GM21367 (cell line): ENCODE measurements around the gene QSOX2.
"Not testable (repeated sequence)": the region's sequence is repeated elsewhere in the genome, so short reads cannot be mapped to it uniquely, and the experiment has no call there.

Source experiments
- ATAC-seq: cut with Tn5 transposase; IDR thresholded peaks from one replicate; pipeline ENCODE4 v1.9.1; 2021; ENCODE audit not compliant: unreplicated experiment

The QSOX2 gene

GRCh38 chr9:136282272-136282861 is 36.8 kb upstream of the QSOX2 start:
- ATAC-seq = no peak

- no peak for ATAC-seq
Measured at GRCh38 chr9:136281421-136282271, 36.0 kb upstream of the QSOX2 start.

GRCh38 chr9:136280535-136281315 is 35.1 kb upstream of the QSOX2 start:
- no peak for ATAC-seq

- ATAC-seq = no peak
Measured at GRCh38 chr9:136279471-136279870, 33.9 kb upstream of the QSOX2 start.

- ATAC-seq = no peak
Measured at GRCh38 chr9:136278894-136279293, 33.3 kb upstream of the QSOX2 start.

GRCh38 chr9:136278221-136278620 is 32.6 kb upstream of the QSOX2 start:
- no peak for ATAC-seq

- ATAC-seq = no peak
Measured at GRCh38 chr9:136277746-136278145, 32.1 kb upstream of the QSOX2 start.

- ATAC-seq = no peak
Measured at GRCh38 chr9:136276716-136277115, 31.1 kb upstream of the QSOX2 start.

- no peak for ATAC-seq
Measured at GRCh38 chr9:136275655-136276429, 30.2 kb upstream of the QSOX2 start.

- no peak for ATAC-seq
Measured at GRCh38 chr9:136274786-136275654, 29.4 kb upstream of the QSOX2 start.

GRCh38 chr9:136273921-136274785 is 28.5 kb upstream of the QSOX2 start:
- no peak for ATAC-seq

GRCh38 chr9:136273244-136273865 is 27.7 kb upstream of the QSOX2 start:
- no peak for ATAC-seq

GRCh38 chr9:136270173-136270705 is 24.6 kb upstream of the QSOX2 start:
- no peak for ATAC-seq

GRCh38 chr9:136268735-136269134 is 23.1 kb upstream of the QSOX2 start:
- no peak for ATAC-seq

- ATAC-seq = no peak
Measured at GRCh38 chr9:136268318-136268717, 22.7 kb upstream of the QSOX2 start.

GRCh38 chr9:136267261-136268111 is 21.9 kb upstream of the QSOX2 start:
- ATAC-seq = peak; percentile 54

- ATAC-seq = not testable (repeated sequence)
Measured at GRCh38 chr9:136266641-136267040, 21.0 kb upstream of the QSOX2 start.
